ENCODE results near the gene PCDH1.

DNA sequence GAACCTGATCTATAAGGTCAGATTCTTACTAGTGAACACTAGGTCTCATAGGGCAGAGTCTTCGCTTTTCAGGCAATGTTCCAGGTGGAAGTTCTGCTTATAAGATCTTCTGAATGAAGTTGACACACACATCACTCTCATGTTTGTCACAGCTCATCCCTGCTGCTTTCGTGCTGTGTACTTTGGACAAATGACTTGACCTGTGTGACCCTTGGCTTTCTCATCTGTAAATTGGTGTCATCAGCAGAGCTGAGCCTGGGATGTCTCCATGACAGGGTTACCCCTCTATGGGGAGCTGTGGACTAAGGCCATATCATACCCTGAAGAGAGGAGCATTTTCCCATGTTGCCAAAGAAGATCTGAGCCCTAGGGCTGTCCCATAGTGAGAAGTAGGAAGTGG lies 48.2 kb upstream of the PCDH1 start:
- TF ChIP-seq, protein P1, sequence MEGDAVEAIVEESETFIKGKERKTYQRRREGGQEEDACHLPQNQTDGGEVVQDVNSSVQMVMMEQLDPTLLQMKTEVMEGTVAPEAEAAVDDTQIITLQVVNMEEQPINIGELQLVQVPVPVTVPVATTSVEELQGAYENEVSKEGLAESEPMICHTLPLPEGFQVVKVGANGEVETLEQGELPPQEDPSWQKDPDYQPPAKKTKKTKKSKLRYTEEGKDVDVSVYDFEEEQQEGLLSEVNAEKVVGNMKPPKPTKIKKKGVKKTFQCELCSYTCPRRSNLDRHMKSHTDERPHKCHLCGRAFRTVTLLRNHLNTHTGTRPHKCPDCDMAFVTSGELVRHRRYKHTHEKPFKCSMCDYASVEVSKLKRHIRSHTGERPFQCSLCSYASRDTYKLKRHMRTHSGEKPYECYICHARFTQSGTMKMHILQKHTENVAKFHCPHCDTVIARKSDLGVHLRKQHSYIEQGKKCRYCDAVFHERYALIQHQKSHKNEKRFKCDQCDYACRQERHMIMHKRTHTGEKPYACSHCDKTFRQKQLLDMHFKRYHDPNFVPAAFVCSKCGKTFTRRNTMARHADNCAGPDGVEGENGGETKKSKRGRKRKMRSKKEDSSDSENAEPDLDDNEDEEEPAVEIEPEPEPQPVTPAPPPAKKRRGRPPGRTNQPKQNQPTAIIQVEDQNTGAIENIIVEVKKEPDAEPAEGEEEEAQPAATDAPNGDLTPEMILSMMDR (IDR thresholded peaks at IDR 0.05) = no peak
- TF ChIP-seq POLR2AphosphoS5 (IDR thresholded peaks at IDR 0.05) = no peak

Data from transverse colon (tissue), 4 donors.